OCI-M2 (cell line): ENCODE data around the gene CXCR6.

ENCODE experiments used
- DNase-seq: peaks from one replicate; lab custom pipeline; 2025; ENCODE audit not compliant: unreplicated experiment; lab: John Stamatoyannopoulos, UW

The CXCR6 gene

DNA sequence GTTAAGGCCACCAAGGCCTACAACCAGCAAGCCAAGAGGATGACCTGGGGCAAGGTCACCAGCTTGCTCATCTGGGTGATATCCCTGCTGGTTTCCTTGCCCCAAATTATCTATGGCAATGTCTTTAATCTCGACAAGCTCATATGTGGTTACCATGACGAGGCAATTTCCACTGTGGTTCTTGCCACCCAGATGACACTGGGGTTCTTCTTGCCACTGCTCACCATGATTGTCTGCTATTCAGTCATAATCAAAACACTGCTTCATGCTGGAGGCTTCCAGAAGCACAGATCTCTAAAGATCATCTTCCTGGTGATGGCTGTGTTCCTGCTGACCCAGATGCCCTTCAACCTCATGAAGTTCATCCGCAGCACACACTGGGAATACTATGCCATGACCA lies 3.6 kb downstream of the CXCR6 start:
- no peak for DNase-seq

DNA sequence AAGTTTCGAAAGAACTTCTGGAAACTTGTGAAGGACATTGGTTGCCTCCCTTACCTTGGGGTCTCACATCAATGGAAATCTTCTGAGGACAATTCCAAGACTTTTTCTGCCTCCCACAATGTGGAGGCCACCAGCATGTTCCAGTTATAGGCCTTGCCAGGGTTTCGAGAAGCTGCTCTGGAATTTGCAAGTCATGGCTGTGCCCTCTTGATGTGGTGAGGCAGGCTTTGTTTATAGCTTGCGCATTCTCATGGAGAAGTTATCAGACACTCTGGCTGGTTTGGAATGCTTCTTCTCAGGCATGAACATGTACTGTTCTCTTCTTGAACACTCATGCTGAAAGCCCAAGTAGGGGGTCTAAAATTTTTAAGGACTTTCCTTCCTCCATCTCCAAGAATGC lies 4.1 kb downstream of the CXCR6 start:
- DNase-seq, result no peak

DNA sequence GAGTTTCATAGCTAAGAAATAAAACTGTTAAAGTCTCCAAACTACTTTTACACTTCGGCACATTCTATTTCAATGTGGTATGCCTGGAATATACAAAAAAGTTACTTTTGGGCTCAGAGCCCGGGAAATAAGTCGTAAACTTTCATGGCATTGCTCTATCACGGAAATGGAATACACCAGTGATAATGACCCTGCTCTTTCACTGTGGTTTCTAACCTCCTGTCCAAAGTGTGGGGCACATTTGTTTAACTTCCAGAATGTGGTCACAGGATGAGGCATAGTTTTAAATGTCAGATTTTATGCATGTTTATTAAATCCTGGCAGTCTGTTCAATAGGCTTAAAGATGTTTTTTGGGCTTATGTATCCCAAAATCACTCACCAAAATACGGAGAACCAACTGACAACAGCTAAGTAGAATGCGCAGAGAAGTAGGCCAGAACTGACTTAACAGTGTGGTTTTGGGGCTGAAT lies 5.1 kb downstream of the CXCR6 start:
- DNase-seq, result no peak

DNA sequence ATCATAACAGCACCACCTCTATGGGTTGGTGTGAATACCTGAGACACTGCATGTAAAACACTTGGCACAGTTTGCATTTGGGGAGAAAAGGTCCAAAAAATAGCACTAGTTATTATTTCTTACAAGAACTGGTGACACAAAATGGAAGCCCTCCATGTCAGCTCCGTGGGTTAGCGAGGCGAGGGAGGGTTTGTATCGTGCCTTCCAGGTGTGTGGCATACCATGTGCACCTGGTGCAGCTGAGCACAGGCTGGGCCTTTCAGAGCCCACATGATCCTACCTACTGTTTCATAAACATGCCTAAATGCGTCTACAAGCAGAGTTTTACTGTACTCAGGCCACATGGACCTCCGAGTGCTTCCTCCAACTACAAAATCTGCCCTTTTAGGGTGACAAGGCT lies 5.6 kb downstream of the CXCR6 start:
- DNase-seq, result no peak

DNA sequence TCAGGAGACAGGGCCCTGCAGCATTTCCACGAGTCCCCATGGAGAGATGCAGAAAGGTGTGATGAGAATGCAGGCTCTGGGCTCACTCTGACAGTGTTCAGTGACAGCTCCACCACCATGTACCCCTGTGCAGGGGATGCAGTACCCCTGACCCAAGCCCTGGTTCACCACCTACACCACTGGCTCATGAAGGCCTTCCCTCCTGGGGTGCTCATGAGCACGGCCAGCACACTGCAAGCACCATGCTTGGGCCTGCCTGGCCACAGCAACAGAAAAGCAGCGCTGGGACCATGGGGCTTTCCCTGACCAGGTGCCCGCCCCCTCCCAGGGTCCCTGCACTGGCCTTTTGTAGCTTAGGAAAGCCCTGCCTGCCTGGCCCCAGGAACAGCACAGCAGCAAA lies 6.2 kb downstream of the CXCR6 start:
- no peak for DNase-seq

DNA sequence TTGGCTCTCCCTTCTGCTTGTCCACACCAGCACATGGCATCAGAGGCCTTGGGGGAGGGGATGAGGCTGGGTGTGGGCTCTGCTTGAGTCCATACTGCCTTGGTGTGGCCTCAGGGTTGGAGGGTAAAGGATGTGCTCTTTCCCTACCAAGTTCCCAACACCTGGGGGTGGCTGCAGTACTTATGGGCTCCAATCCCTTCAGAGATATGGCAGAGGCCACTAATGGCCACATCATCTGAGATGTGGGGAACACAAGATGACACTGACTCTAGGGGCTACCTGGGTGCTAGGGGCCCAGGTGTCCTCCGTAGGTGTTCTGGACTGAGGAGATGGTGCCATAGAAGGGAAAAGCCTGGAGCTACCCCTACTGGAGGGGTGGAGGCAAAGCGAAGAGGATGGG lies 6.9 kb downstream of the CXCR6 start:
- DNase-seq, result no peak

DNA sequence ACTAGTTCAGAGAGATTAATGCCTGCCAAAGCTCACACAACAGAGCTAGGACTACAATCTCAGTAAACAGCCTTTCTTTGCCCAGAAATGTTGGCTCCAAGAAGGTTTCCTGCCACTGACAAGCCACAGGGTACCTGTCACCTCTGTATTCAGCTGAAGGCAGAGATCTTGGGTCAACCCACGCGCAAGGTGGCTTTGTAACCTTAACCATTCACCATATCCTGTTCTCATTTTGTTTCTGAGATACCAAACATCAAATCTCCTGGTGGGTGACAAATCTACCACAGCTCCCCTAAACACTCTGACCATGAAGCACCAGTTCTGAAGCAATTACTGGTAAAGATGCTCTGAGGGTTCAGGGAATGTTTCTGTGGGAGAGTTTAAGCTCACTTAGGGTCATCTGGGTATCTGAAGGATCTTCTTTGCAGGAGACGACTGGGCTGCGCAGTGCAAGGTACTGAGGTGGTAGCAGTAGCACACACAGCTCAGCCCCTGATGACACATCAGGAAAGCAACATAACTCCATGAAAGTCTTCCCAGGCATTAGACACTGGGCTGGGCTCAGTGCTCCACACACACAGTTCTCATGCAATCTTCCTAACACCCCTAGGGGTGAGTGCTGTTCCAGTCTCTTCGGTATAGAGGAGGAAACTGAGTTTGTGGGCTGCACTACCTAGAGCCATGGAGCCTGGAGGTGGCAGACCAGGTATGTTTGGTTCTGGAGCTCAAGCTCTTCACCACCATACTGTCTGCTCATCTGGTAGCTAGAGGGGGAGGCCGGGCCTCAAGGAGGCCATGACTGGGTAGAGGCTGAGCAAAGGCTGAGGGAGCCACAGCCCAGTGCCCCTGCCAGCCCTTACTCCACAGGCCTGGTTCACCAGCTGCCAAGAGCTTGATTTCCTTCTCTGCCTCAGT lies 7.7 kb downstream of the CXCR6 start:
- no peak for DNase-seq

DNA sequence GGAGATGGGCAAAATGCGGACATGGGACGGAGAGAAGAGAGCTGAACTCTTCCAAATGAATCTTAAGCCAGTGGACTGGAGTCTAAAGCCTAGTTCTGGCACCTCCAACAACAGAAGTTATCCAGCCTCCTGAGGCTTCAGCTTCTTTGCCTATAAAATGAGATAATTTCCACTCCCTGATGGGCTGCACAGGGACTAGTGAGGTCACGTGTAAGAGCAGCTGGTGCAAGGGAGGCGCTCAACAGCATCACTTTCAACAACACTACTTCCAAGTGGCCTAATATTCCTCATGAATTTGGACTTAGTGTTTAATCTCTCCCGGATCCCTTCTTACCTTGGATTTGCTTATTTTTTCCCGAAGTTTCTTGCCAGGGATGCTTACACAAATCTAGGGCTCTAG lies 8.7 kb downstream of the CXCR6 start:
- DNase-seq, result no peak

DNA sequence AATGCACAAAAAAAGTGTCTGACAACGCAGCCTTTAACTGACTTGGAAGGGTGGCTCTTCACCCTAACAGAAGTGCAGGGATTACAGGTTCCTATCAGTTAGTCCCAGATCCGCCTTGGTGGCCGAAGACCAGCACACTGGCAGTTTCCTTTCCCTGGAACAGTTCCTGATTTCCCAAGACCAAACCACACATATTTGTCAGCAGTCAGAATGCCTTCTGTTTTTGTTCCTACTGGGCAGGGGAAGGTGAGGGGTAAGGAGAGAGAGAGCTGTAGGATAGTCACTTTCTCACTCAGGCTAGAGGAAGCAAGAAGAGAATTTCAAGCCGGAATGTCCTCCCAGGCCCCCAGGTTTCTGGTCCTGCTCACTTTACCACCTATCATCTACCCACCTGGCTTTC lies 9.2 kb downstream of the CXCR6 start:
- DNase-seq, result no peak

DNA sequence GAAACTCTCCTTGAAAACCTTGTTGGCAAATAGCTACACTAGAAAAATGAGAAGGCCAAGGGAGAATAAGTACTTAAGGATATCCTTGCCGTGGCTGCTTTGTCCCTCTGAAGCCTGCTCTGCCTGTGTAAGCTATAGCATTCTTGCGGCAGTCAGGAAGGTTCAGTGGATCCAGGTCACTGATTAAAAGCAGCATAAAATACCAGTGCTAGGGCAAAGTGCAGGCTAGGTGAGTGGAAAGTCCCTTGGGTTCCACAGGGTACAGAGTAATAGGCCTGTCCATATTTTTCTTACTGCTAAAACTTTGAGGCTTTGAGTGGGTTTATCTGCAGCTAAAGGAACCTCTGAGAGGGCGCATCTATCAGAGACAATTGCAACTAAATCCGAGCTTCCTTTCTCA lies 10.3 kb downstream of the CXCR6 start:
- no peak for DNase-seq

DNA sequence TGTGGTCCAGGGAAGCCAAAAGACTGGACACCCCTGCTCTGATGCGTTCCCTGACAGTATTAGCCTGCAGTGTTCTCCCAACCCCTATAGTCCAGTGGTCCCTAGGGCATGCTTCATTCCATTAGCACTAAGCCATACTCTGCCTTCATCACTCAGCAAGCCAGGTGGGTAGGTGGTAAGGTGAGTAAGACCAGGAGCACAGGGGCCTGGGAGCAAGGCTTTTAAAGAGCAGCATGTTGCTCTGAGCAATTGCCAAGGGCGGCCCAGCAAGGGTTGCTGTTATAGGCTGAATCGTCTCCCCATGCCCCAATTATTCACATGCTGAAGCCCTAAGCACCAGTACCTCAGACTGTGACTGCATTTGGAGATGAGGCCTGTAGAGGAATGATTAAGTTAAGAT lies 11.0 kb downstream of the CXCR6 start:
- no peak for DNase-seq

DNA sequence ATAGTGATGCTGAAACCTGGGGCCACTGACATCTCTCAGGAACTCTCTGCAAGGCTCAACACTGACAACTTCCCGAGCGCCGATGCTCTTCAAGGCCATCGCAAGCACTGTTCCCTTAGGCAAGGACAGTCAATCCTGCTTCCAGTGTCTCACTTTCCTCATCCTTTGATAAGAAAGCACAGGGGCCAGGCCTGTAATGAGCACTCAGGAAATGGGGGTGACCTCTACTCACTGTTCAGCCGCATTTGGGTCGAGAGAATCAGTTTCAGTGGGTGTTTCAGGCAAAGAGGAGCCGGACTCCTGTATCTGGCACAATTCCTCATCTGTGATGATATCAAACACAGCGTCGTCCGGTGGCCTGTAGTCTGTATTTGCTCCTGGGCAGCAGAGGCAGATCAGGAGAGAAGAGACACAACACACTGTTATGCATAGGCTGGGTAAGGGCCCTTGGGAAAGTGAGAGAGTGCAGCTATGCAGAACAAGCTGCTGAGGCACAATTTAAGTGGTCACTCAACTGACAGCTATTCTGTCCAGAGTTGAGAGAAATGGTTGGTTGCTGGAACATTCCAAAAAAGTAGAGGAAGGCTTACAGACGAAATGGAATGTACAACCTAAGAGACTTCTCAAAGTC lies 11.9 kb downstream of the CXCR6 start:
- DNase-seq, result no peak

DNA sequence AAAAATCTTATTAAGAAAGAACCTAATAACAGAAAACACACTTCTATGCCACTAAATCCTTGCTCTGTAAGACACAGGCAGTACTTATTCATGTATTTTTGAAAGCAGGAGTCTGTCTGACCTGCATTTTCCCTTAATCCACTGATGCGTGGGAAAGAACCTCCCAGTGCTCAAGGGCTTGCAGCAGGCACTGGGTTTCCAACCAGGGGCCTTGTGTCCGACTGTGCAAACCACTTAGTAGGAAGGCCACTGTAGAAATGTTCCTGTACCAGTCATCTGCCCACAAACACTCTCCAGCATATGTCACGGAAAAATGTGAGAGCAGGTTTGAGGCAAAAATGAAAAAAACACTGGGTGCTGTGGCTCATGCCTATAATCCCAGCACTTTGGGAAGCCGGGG lies 12.4 kb downstream of the CXCR6 start:
- no peak for DNase-seq

DNA sequence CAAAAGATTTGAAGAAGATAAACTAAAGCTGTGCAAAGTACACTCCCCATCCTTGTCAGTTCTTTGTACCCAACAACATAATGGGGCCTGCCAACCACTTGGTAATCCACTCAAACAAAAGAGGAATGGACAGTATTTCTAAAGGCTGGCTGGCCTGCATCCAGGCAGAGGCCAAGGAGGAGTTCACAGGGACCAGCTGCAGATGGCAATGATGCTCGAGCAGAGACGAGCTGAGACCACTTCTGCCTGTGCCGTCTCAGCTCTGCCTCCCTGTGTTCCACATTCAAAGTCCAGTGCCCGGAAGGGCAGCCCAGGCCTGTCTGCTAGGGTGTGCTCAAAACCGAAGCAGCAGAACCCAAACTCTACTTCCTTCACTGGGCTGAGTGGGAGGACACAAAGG lies 14.3 kb downstream of the CXCR6 start:
- DNase-seq, result no peak

DNA sequence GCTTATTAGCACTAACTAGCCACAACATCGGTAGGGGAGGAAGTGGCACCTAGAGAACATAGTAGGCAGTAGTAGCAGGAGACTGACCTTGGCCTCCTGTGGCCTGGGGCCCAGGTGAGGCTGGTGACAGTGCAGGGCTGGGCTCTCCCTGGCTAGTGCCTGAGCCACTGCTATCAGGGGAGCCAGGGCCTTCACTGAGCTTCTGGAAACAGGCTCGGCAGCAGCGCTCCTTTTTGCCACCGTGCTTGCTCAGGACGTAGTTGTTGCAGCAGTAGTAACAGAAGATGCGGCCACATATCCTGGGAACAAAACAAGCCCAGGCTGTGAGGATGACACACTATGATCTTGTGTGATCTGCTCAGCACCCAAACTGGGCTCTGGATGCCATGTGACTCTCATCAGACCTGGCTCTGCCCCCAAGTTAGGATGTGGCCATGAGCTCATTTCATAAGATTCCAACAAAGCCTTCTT lies 15.1 kb downstream of the CXCR6 start:
- DNase-seq, result no peak

DNA sequence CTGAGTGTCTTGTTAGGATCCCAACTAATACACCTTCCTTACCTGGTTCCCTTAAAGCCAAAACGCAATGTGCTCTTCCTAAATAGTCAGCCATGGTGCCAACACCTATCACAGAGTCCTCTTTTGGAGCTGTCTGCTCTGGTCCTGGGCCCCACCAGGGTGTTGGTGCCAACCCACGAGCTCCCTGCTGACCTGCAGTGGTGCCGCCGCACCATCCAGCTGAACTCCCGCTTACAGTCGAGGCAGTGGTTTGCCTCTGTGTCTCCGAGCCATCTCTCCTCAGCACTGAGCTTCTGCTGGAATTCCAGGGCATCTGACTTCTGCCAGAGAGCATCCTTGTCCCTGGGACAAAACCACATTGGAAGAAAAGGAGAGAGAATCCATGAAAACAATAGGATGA lies 15.9 kb downstream of the CXCR6 start:
- DNase-seq, result no peak

DNA sequence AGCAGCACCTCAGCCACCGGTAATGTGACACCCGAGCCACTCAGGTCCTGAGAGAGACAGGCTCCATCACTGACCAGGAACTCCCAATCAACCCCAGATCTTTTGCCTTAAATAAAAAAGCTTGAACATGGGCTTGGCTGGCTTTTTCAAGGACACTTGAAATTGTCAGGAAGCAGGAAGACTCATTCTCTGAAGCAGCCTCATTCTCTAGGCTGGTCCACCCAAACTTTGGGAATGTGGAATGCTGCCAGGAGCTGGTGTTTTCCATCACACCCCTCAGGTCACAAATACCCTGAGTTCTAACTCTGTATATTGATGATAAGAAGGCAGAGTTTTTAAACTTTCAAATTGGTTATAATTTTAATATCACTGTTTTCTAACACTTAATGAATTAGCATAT lies 17.0 kb downstream of the CXCR6 start:
- DNase-seq, result no peak

DNA sequence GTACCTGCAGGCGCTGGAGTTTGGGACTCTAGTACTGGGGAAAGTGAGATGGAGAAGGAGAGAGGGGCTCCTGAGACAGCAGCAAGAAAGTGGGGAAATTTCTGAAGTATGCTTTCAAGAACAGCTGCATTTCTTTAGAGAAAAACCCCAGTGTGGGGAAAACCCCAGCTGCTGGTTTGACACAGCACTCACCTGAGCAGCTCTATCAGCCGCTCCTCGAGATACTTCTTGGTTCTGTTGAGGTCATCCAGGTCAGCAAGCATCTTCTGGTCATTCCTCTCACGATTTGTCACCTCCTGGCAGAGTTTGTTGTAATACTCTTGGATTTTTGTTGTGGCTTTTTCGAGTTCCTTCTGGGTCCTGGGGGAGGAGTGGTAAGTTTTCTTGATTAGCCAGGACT lies 18.8 kb downstream of the CXCR6 start:
- DNase-seq, result no peak

DNA sequence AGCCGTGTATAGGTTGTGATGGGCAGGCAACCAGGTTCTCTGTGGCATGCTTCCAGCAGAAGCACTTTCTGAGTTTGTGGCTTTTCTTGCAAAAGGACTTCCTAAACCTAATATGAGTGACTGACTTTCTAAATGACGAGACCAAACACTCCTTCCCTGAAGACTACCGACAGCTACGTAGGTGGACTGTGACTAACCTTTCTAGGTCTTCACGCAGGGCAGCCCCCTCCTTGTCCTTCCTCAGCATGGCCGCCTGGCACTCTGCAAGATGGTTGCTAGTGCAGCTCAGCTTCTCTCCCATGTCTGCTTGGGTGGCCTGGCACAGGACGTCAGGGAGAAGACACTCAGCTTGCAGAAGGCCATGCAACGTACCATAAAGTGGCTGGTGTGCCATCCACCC lies 20.9 kb downstream of the CXCR6 start:
- DNase-seq, result no peak

DNA sequence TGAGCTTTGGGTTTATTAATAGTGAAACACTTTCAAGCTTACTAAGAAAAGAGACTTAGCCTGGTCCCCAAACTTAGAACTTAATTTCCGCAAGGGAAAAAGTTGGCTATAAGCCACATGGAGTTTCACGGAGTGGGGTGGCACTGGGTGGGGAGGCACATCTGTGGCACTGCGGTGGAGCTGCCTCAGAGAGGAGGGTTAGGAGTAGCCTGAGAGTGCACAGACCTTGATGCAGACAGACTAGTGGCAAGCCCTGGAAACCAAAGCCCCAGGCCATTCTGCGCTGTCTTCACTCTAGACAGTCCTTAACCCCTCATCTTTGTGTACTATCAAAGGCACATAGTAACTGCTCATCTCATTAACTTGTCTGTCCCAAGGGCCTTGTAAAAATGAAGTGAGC lies 22.0 kb downstream of the CXCR6 start:
- no peak for DNase-seq

DNA sequence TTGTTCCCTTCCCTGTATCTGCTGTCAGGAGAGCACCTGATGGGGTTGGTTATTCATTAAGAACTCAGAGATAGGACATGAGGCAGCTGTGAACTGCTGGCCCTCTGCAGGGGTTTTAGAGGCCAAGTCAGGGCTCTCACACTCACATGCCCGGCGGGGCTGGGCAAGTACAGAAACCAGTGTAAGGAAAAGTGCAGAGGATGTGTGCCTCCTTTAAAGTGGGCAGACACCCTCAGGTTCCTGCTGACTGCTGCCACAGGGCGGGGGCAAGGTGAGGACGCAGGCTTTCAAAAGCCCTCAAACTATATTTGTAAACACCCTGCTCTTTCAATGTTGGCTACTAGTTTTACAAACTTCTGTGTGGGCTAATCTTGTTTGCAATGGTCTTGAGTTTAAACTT lies 22.4 kb downstream of the CXCR6 start:
- DNase-seq, result no peak

DNA sequence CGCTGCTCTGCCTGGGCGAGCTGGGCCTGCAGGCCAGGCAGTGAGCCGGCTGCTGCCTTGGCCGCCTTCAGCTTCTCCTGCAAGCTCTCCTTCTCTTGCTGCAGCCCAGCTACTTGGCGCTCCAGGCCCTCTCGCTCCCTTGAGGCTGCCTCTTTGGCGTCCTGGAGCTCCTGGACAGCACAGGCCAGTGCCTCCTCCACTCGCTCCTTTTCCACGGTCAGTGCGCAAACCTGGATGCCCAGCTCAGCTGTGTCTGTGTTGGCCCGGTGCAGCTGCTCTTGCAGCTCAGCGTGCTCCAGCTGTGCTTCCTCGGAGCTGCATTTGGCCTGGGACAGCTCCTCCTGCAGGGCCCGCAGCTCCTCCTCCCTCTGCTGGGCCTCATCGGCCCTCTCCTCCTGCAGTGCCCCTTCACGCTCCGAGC lies 23.1 kb downstream of the CXCR6 start:
- DNase-seq, result no peak
